ENCODE measurements around the gene STEAP1B. TPM values are rescaled to one million over a fixed set of nuclear protein-coding genes. Genes with fewer than 3 reads are reported as not detected.
"Not testable (repeated sequence)": the region's sequence is repeated elsewhere in the genome, so short reads cannot be mapped to it uniquely, and the experiment has no call there.

Gene STEAP1B
- total RNA-seq (2012; rRNA removed): 13.8 and 21.1 TPM in 2 replicates
- 7.9 and 8.3 TPM in 2 replicates for polyA plus RNA-seq (2012; rRNA removed)
- polyA plus RNA-seq (2012; cell fraction: cytosol; rRNA removed): 1.9 and 4.7 TPM in 2 replicates
- polyA plus RNA-seq (2012; cell fraction: nucleus; rRNA removed; ENCODE audit: low replicate concordance): 1.0 and 3.9 TPM in 2 replicates
- percentile 55 among the genes with signal in this experiment for Bru-seq, nascent RNA
- percentile 48 among the genes with signal in this experiment for BruChase-seq, experiment 1, labeled RNA remaining after a 6-hour chase
- percentile 61 among the genes with signal in this experiment for BruChase-seq, experiment 2, labeled RNA remaining after a 2-hour chase
- long read RNA-seq, partial matches to known transcripts: 0 of 13 reads
- long read RNA-seq, other reads (novel, unspliced or antisense): 12 of 13 reads

DNA sequence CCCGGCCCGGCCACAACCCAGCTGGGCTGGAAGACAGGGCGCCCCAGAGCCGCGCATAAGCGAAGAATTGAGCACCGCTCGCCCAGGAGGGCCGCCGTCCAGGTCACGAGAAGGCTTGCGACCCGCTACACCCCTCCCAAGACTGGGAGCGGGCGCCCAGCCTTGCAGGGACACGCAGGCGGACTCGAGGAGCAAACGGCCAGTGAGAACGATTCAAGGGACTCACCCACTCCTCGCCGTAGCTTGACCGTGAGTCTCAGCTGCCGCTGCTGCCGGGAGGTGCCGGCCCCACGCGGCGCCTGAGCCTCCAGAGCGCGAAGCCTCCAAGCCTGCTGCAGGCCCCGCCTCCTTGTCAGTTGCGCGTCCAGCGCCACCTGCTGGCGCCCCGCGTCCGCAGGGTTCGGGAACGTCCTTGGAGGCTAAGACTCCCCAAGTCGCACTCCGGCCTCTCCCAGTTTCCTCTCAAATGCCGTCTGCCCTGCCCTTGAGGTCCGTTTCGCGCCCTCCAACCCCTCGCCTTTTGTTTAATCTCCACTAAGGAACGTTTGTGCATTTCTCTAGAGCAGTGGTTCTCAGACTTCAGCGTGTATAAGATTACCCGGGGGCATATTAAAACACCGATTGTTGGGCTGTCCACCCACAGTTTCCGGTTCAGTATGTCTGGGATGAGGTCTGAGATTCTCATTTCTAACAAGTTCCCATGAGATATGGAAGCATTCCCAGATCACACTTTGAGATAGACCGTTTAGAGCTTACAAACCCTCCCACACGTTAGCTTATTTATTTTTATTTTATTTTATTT lies at the start of gene STEAP1B:
TSS of gene STEAP1B (minus strand) at position 301 of the 802 bp plus-strand sequence. CDS start 5,333 bp downstream, outside the sequence.
- peak within 1 kb of the TSS; percentile 68 for H2BK120ac ChIP-seq (ENCODE audit: low read depth, low read length)
- H3K9ac ChIP-seq (ENCODE audit: low read depth, low read length): peak within 1 kb of the TSS; percentile 59

More for the DNA sequence above, at the start of gene STEAP1B:
- H3K18ac ChIP-seq (ENCODE audit: low read depth, low read length); H2BK15ac ChIP-seq (ENCODE audit: low read depth, low read length); H3K4me1 ChIP-seq (ENCODE audit: control insufficient read depth, insufficient read depth, low read length); POLR2A ChIA-PET (ENCODE audit: unreplicated experiment); H3K23ac ChIP-seq (ENCODE audit: low read depth, low read length); H4K20me1 ChIP-seq (ENCODE audit: insufficient read depth, low read length); H2AK5ac ChIP-seq (ENCODE audit: low read depth, low read length); H3K9me1 ChIP-seq (ENCODE audit: insufficient read depth, low read length); H3K79me1 ChIP-seq (ENCODE audit: low read depth in 1 of 2, low read length in 2 of 2); H2BK5ac ChIP-seq (ENCODE audit: low read depth, low read length, poor library complexity, severe bottlenecking); H3K27me3 ChIP-seq (ENCODE audit: control insufficient read depth, insufficient read depth, low read length); in situ Hi-C loops (cut with MboI; ENCODE audit: low sequenced_read_pairs); H3K56ac ChIP-seq (ENCODE audit: extremely low read depth, insufficient read depth, low read length); H4K5ac ChIP-seq (ENCODE audit: low read depth, low read length); H2AK9ac ChIP-seq (replicated peaks; ENCODE audit: low read depth, low read length, poor library complexity); H4K91ac ChIP-seq (ENCODE audit: insufficient read depth, low read depth, low read length); BruUV-seq (replicated peaks); H3K36me3 ChIP-seq (ENCODE audit: control insufficient read depth, insufficient read depth, low read length); H3K14ac ChIP-seq (replicated peaks; ENCODE audit: low read depth, low read length); H3K9me3 ChIP-seq (ENCODE audit: control insufficient read depth, insufficient read depth, low read length); H3K4ac ChIP-seq (ENCODE audit: low read depth, low read length): not testable (repeated sequence)
- H3K4me2 ChIP-seq (ENCODE audit: low read depth, low read length): peak within 1 kb of the TSS; percentile 70
- H3K4me3 ChIP-seq (ENCODE audit: insufficient read depth, low read depth, low read length): peak within 1 kb of the TSS; percentile 56
- intact Hi-C loops (cut with micrococcal nuclease): loop anchor here (1.0 kb wide), 1 partner anchor 390 kb away; no protein-coding TSS in a partner anchor
- ATAC-seq (ENCODE audit: low read depth) (peak; percentile 85), DNase-seq (peak; percentile 86)
- H2BK20ac ChIP-seq (ENCODE audit: low read depth, low read length): peak within 1 kb of the TSS; percentile 18; the same call in 1 of the 2 replicates
- H2AFZ ChIP-seq (replicated peaks; ENCODE audit: low read length, poor library complexity): peak within 1 kb of the TSS; percentile 80
- dilution Hi-C loops (cut with HindIII; ENCODE audit: low sequenced_read_pairs, unreplicated experiment): loop anchor here (25.0 kb wide), 1 partner anchor 388 kb away; no protein-coding TSS in a partner anchor
- peak within 1 kb of the TSS; percentile 73; the same call in 1 of the 2 replicates for H3K27ac ChIP-seq (ENCODE audit: insufficient read depth, low read length)
- WGBS, 2 experiments (ENCODE audit: extremely low coverage in 2 of 2, insufficient read length in 1 of 2): 8% methylated on average over 15 of the region's 55 CpGs; no CpG with 5 or more reads in 1 of the 2 experiments
- TF ChIP-seq SMC3 (IDR thresholded peaks at IDR 0.05; ENCODE audit: low read depth, low read length) (peak; percentile 52), CTCF (conservative IDR thresholded peaks at IDR 0.05; ENCODE audit: low read depth, low read length) (peak; percentile 71), MXI1 (IDR thresholded peaks at IDR 0.05; ENCODE audit: borderline replicate concordance, low read depth, low read length) (peak; percentile 82), BHLHE40 (IDR thresholded peaks at IDR 0.05; ENCODE audit: low read depth, low read length) (peak; percentile 59), RAD21 (IDR thresholded peaks at IDR 0.05; ENCODE audit: low read length) (peak; percentile 34)
- TF ChIP-seq, protein P1, sequence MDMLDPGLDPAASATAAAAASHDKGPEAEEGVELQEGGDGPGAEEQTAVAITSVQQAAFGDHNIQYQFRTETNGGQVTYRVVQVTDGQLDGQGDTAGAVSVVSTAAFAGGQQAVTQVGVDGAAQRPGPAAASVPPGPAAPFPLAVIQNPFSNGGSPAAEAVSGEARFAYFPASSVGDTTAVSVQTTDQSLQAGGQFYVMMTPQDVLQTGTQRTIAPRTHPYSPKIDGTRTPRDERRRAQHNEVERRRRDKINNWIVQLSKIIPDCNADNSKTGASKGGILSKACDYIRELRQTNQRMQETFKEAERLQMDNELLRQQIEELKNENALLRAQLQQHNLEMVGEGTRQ (IDR thresholded peaks at IDR 0.05; ENCODE audit: low read depth, low read length): 0 out of 2 replicates have a peak, but pooled peaks have one; percentile 21
- CTCF ChIA-PET: interaction anchor here (0.6 to 0.8 kb wide), 2 partner anchors 389 to 390 kb away, joined by 3 read pairs; no protein-coding TSS in a partner anchor
- peak within 1 kb of the TSS; percentile 77 to 90; a peak in 3 of 4 replicates for H4K8ac ChIP-seq (ENCODE audit: low read depth in 2 of 2, low read length in 2 of 2)
